GM12874 (cell line): ENCODE data around the gene BTBD10.

Experiments used
- TF ChIP-seq, protein P1 (sequence below): IDR thresholded peaks from 2 replicates; pipeline ENCODE4 v1.5.1; 2011; ENCODE audit warnings: low read depth, mild to moderate bottlenecking, control low read depth, low read length, moderate library complexity; ENCODE audit not compliant: insufficient read depth

BTBD10 gene

DNA sequence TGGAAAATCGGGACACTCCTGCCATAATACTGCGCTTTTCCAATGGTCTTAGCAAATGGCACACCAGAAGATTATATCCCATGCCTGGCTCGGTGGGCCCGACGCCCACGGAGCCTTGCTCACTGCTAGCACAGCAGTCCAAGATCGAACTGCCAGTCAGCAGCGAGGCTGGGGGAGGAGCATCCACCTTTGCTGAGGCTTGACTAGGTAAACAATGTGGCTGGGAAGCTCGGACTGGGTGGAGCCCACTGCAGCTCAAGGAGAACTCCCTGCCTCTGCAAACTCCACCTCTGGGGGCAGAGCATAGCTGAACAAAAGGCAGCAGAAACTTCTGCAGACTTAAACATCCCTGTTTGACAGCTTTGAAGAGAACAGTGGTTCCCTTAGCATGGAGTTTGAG lies 17.2 kb upstream of the BTBD10 start:
- TF ChIP-seq, protein P1, sequence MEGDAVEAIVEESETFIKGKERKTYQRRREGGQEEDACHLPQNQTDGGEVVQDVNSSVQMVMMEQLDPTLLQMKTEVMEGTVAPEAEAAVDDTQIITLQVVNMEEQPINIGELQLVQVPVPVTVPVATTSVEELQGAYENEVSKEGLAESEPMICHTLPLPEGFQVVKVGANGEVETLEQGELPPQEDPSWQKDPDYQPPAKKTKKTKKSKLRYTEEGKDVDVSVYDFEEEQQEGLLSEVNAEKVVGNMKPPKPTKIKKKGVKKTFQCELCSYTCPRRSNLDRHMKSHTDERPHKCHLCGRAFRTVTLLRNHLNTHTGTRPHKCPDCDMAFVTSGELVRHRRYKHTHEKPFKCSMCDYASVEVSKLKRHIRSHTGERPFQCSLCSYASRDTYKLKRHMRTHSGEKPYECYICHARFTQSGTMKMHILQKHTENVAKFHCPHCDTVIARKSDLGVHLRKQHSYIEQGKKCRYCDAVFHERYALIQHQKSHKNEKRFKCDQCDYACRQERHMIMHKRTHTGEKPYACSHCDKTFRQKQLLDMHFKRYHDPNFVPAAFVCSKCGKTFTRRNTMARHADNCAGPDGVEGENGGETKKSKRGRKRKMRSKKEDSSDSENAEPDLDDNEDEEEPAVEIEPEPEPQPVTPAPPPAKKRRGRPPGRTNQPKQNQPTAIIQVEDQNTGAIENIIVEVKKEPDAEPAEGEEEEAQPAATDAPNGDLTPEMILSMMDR = no peak

DNA sequence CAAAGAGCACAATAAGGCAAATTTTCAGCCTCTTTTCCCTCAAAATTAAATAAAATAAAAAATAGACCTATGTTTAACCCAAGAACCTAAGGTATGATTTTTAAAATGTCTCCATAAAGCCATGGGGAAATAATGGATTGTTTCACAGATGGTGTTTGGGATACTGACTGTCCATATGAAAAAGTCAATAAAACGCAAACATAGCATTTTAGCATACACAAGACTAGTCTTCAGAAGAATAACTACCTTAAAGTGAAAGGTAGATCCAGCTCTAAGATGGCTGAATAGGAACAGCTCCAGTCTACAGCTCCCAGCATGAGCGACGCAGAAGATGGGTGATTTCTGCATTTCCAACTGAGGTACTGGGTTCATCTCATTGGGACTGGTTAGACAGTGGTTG lies 16.7 kb upstream of the BTBD10 start:
- TF ChIP-seq, protein P1 = no peak

DNA sequence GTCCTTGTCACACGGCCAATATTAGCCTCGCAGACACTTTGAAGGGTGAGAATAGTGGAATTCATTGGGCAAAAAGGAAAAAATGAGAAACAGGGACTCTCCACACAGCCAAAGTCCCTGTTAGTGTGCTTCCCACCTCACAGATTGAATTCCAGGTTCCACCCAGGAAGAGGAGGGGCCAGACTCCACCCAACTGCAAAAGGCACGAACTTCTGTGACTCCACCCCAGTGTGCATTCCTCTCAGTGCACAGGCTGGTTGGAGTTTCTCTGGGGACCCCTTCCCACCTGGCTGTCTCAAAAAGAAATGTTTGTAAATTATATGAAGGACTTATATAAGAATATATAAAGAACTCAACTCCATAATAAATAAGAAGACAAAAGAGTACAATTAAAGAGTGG lies 12.1 kb upstream of the BTBD10 start:
- TF ChIP-seq, protein P1 = no peak

DNA sequence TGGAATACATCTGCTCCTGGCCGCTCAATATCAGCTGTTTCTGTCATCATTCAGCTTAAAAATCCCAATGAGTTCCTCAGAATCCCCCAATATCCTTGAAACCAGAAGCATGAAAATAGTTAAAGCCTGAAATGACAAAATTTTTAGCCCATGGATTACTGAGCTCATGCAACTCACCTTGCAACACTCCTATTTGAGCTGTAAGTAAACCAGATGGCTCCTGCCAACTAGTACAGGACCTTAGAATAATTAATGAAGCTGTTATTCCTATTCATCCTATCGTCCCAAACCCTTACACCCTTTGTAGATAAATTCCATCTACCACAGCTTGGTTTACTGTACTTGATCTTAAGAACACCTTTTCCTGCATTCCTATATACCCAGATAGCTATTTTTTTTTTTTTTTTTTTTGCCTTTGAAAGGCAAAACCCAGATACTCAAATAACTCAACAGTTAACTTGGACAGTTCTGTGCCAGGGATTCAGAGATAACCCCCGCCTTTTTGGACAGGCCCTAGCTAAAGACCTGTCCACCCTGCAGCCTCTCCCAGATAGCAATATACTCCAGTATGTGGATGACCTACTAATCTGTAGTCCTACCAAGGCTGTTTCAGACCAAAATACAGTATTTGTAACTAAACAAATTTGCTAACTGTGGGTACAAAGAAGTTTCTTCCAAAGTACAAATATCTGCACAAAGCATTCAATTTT lies 10.1 kb upstream of the BTBD10 start:
- TF ChIP-seq, protein P1 = no peak

DNA sequence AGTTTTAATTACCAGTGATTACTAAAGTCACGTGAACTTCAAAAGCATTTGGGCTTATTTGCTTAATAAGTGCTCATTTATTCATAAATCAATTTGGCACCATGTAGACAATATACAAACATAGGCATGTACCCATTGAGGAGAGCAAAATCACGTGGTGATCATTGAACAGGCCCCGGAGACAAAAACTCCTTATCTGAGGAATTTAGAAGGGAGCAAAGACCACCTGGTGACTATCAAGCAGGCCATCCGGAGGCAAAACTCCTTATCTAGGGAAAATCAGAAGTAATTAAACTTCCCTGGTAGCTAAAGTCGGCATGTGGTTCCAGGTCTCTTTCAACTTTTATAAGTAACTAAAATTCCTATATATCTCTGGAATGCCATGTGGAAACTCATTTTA lies 5.7 kb upstream of the BTBD10 start:
- TF ChIP-seq, protein P1 = no peak

DNA sequence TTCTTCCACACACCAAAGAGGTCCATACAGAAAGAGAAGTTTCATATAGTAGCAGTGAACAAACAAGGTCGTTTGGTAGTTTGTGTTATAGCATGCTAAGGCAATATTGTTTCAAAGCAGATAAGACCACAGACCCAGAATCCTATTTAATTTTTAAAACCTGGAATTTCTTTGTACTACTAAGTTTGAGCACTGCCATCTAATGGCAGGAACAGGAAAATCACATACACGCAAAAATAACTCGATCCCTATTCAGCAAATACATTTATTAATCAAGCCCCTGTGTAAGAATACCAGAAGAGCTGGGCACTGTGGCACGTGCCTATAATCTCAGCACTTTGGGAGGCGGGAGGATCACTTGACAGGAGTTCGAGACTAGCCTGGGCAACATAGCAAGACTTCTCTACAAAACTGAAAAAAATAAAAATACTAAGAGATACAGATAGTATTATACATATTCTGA lies 2.9 kb upstream of the BTBD10 start:
- TF ChIP-seq, protein P1 = peak; percentile 42; the same call in 1 of the 2 replicates

DNA sequence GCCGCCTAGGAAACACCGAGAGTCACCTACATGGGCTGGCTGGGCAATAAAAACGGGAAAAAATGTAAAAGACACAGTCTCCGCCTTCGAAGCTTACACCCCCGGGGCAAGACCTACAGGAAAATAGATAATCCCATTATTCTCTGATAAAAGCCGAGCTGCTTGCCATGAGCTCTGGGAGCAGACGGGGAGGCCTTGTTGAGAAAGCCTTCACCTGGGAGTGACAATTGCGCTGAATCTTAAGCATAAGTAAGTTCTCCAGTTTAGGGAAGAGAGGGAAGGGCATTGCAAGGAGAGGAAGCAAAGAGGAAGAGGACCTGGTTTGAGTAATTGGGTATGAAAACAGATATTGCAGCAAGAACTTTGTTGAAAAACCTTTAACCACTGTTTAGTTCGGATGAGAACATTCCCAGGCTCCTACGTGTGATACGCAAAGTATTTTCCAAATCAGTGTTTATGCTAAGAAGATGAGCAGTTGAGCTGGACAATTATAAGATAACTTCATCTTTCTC lies 813 bp upstream of the BTBD10 start:
- TF ChIP-seq, protein P1 = no peak
